Endothelial cell (in vitro differentiated cells): ENCODE measurements around the gene SLC12A8. TPM values are rescaled to one million over a fixed set of nuclear protein-coding genes. Genes with fewer than 3 reads are reported as not detected.

Experiments
- DNase-seq: peaks from one replicate; pipeline ENCODE4 v3.0.0; 2021; ENCODE audit warnings: low spot score
- H3K27ac Mint-ChIP-seq: one replicate; pipeline ENCODE4 v1.8.0; 2021; ENCODE audit warnings: mixed read lengths, inconsistent platforms; ENCODE audit not compliant: unreplicated experiment
- H3K27me3 Mint-ChIP-seq: one replicate; pipeline ENCODE4 v1.8.0; 2021; ENCODE audit warnings: mild to moderate bottlenecking, moderate library complexity, mixed read lengths, inconsistent platforms; ENCODE audit not compliant: unreplicated experiment
- H3K36me3 Mint-ChIP-seq: one replicate; pipeline ENCODE4 v1.8.0; 2021; ENCODE audit warnings: mild to moderate bottlenecking, low read depth, mixed read lengths, inconsistent platforms; ENCODE audit not compliant: unreplicated experiment
- H3K4me1 Mint-ChIP-seq: one replicate; pipeline ENCODE4 v1.8.0; 2021; ENCODE audit warnings: mild to moderate bottlenecking, mixed read lengths, inconsistent platforms; ENCODE audit not compliant: unreplicated experiment
- H3K4me3 Mint-ChIP-seq: one replicate; pipeline ENCODE4 v1.8.0; 2021; ENCODE audit warnings: mild to moderate bottlenecking, mixed read lengths, inconsistent platforms; ENCODE audit not compliant: unreplicated experiment
- H3K9me3 Mint-ChIP-seq: one replicate; pipeline ENCODE4 v1.8.0; 2021; ENCODE audit warnings: mixed read lengths, inconsistent platforms; ENCODE audit not compliant: unreplicated experiment
- CTCF ChIP-seq: fragments of 200-600 bp; sonication (generic); IDR thresholded peaks from one replicate; pipeline ENCODE4 v1.5.0; 2021; ENCODE audit warnings: antibody characterized with exemption; ENCODE audit not compliant: unreplicated experiment
- total RNA-seq: library from RNA; stranded (reverse); fragmentation: NEBNext Ultra II Directional; extraction: Animal tissue kit (Norgen Biotek cat#: 25700); gene quantifications from one replicate; pipeline ENCODE4 v1.2.1, GENCODE V29; 2021; ENCODE audit not compliant: unreplicated experiment

SLC12A8 gene
- total RNA-seq, 1 donor from 2014 or later: 0.54 TPM

GRCh38 chr3:125163739-125164601, 48.6 kb downstream of the SLC12A8 start:
- no peak for DNase-seq
- no peaks in the 10 kb centered on the region for H3K36me3 Mint-ChIP-seq
- peaks cover 2% of the 10 kb centered on the region for H3K27me3 Mint-ChIP-seq
- H3K4me1 Mint-ChIP-seq: peaks cover 6% of the 10 kb centered on the region
- H3K9me3 Mint-ChIP-seq: no peaks in the 10 kb centered on the region
- no peak overlapping the region for H3K27ac Mint-ChIP-seq
- H3K4me3 Mint-ChIP-seq: no peak overlapping the region
- no peak for TF ChIP-seq CTCF

GRCh38 chr3:125161607-125162219, 50.8 kb downstream of the SLC12A8 start:
- H3K36me3 Mint-ChIP-seq: no peaks in the 10 kb centered on the region
- H3K4me1 Mint-ChIP-seq: peaks cover 8% of the 10 kb centered on the region
- H3K27me3 Mint-ChIP-seq: peaks cover 2% of the 10 kb centered on the region
- DNase-seq: no peak
- TF ChIP-seq CTCF: no peak
- no peaks in the 10 kb centered on the region for H3K9me3 Mint-ChIP-seq
- H3K4me3 Mint-ChIP-seq: no peak overlapping the region
- no peak overlapping the region for H3K27ac Mint-ChIP-seq

- H3K4me1 Mint-ChIP-seq: peaks cover 8% of the 10 kb centered on the region
These were observed 51.8 kb downstream of the SLC12A8 start for GRCh38 chr3:125160606-125161371.

GRCh38 chr3:125157183-125157582, 55.4 kb downstream of the SLC12A8 start:
- Mint-ChIP-seq H3K36me3 (no peaks in the 10 kb centered on the region), H3K9me3 (no peaks in the 10 kb centered on the region), H3K4me1 (peaks cover 8% of the 10 kb centered on the region), H3K27me3 (peaks cover 2% of the 10 kb centered on the region), H3K4me3 (no peak overlapping the region), H3K27ac (no peak overlapping the region)
- TF ChIP-seq CTCF: no peak
- DNase-seq: no peak

More at GRCh38 chr3:125160606-125161371, 51.8 kb downstream of the SLC12A8 start:
- Mint-ChIP-seq H3K9me3 (no peaks in the 10 kb centered on the region), H3K27me3 (peaks cover 2% of the 10 kb centered on the region), H3K36me3 (no peaks in the 10 kb centered on the region), H3K27ac (no peak overlapping the region), H3K4me3 (no peak overlapping the region)
- no peak for DNase-seq
- no peak for TF ChIP-seq CTCF
